Hindlimb muscle (tissue), 1 donor: ENCODE results near the gene TBL1X. TPM values are rescaled to one million over a fixed set of nuclear protein-coding genes. Genes with fewer than 3 reads are reported as not detected.

Experiments
- DNase-seq: peaks from one replicate; pipeline ENCODE4 v3.0.0-alpha.2; 2013
- polyA plus RNA-seq: library from polyadenylated mRNA; unstranded; fragments of 120-200 nt; gene quantifications from one replicate; pipeline ENCODE4 v1.2.1, GENCODE V29; 2013; ENCODE audit not compliant: insufficient read length

The TBL1X gene
- polyA plus RNA-seq, 1 donor = 10.0 TPM

DNA sequence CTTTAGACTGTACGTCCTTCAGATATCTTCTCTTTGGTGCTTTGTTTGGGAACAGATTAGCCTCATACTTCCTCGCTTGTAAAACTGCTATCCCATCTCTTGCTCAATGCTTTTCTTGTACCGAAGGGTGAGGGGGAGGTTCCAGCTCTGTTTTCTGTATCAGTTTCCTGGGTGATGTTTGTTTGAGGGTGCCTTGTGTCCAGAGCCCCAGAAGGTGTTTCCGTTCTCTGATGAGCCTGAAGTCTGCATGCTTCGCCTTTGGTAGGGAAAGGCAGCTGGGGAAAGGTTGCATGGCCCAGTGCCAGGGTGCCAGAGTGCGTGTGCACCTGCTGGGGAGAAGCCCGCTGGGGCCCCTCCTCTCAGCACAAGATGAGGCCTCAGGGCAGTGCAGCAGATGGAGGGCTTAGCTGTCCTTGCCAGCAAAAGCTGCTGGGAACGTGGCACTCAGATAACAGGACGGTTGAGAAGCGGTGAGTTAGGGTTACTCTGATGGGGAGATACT lies 73.7 kb downstream of the TBL1X start:
- DNase-seq = no peak

DNA sequence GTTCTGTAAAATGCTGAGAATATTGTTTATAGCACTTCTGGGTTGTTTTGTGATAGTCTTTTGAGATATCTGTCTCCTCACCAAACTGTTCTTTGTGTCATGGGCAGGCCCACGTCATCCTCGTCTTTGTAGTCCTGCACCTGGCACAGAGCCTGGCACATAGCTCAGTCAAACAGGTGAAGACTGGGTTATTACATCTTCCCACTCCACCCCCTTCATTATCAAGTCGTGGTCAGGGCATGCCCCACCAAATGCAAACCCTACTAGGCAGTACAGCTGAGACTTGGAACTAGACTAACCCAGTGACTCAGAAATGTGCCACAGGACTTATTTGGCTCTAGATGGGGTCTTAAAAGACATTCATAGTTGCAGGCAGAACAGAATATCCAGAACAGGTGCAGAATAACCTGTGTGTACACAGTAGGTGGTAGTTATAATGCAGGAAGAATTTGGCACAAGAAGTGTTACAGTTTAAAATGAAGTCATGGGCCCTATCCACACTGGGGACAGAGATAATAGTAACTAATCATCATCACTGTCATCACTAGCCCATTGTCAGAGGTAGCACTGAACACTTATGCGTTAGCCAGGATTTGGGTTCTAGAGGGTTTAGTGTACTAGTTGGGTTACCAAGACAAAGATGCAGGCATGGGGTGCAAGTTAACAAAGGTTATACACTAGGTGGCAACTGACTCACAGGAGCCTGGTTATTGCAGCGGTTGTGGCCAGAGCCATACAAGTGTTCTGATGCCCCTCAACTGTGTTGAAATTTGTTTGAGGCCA lies 74.9 kb downstream of the TBL1X start:
- no peak for DNase-seq

DNA sequence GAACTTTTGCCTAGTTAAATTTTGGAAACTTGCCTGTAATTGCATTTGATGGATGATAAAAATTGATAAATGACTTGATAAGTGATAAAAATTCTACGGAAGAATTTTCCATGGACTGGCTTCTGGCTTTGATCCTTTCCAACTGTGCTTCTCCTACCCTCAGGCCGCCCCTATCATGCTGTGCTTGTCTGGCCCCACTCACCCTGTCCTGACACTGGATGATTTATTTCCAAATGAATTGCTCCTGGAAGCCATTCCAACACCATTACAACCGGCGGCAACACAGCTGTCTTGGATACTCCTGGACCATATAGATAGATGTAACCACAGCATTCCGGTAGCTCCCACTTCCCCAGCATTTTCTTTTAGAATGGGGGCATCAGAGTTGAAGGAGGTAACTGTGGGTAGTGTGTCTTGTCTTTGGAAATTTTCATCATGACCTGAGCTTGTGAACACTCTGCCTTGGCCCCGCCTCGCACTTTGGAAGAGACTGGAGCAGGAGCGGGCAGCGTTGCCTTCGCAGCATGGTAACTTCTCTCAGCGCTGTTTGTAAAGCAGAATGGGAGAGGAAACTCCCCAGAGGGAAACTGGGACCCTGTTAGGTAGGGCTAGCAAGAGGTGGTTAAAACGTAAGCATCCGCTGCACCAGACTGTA lies 77.4 kb downstream of the TBL1X start:
- DNase-seq = no peak

DNA sequence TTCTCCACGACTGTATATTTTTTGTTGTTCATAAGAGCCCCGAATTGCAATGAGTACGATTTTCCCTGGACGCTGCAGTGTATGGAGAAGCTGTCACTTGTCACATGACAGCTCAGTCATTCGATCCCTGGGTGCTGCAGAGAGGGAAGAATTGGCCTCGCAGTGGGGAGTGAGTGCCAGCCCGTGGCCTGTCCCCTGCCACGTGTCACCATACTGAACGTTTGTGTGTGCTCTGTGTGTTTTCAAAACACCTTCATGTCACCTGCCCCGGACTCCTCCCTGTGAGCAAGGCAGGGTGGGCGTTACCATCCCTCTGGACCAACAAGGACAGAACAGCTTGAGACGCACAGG lies 77.9 kb downstream of the TBL1X start:
- no peak for DNase-seq

DNA sequence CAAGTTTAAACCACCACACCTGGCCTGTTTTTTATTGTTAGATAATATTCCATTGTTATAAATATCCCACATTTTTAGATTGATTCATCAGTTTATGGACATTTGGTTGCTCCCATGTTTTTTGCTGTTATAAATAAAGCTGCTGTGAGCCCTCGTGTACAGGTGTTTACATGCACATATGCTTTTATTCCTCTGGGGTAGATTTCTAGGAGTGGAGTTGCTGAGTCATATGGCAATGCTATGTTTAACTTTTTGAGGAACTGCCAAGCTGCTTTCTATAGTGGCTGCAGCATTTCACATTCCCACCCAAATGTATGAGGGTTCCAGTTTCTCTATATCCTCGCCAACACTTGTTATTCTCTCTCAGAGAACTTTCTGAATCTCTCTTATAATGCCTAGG lies 90.5 kb downstream of the TBL1X start:
- DNase-seq = no peak

DNA sequence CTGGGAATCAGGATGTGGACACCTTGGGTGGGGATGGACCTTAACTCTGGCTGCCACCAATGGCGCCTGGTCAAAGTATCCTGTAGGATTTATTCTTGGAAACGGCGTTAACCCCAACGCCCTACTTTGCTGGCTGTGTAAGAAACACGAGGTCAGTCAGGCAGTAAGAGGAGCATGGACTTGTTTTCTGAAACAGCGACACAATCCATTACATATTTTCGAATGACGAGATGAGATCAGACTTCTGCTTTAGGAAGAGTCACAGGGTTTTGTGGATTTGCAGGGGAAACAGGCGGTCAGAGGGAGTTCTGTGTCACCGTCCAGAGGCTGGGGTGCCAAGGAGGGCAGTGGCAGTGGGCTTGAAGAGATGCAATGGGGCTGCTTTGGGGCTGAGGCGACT lies 92.2 kb downstream of the TBL1X start:
- DNase-seq = no peak

DNA sequence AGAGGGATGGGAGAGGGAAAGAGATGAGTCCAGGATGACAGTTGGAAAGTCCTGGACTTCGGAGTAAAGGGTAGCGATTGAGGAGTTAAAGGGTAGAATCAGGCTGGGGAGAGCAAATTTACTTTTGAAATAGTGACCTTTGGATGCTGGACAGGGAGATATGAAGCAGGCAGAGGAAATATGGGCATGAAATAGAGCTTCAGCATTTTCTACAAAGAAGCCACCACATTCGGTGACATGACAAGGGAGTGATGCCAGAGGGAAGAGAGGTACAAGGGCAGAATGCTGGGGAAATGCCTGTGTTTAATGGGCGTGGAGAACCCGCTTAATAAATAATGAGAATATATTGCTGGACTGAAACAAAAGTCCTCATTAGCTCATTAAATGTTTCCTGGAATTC lies 92.7 kb downstream of the TBL1X start:
- no peak for DNase-seq

DNA sequence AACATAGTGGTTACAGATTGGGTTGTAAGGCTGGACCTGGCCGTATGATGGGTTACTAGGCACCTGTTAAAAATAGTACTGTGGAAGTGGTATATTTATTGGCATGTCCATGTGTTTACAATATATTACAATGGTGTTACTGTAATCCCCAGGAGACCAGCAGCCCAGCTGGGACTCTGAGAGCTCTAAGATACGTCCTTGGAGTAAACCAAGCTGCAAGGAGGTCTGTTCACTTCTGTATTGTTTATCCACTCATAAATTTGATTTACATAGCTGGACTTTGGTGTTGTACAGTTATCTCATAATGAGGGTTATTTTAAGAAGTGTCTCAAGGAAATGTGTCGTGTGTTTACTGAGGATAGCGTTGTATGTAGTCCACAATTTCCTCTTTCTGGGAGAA lies 93.8 kb downstream of the TBL1X start:
- DNase-seq = no peak

DNA sequence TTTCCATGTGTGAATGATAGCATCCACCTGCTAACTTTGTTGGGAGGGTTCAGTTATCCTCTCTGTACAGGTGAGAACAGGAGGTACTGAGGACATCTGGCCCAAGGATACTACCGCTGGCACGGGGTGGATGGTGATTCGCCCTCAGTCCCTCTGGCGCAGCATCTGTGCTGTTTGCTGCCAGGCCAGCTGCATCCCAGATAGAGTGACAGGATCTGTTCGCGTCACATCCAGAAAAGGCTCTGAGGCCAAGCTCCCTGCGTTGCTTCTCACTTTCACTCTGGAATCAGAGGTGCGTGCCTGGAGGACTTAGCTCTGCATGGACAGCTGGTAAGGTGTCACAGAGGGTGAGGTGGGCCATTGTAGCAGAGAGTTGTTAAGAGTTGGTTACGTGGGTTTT lies 95.4 kb downstream of the TBL1X start:
- DNase-seq = no peak

DNA sequence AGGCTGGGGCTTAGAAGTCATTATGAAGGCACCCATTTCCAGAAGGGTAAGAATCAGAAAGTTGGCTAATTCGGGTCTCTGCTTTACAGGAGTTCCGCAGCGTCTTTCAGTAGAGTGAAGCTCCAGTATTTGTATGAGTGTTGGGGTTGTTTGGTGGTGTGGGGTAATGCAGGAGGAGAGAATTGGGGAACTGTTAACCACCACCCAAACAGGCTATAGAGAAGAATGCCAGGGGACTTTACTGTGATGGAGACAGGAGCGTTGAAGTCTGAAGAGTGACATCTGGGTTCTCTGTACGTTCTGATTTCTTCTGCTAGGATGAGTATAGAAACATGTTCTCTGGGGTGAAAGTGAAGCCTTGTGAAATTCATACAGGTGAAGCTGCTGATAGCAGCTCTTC lies 96.3 kb downstream of the TBL1X start:
- DNase-seq = no peak

DNA sequence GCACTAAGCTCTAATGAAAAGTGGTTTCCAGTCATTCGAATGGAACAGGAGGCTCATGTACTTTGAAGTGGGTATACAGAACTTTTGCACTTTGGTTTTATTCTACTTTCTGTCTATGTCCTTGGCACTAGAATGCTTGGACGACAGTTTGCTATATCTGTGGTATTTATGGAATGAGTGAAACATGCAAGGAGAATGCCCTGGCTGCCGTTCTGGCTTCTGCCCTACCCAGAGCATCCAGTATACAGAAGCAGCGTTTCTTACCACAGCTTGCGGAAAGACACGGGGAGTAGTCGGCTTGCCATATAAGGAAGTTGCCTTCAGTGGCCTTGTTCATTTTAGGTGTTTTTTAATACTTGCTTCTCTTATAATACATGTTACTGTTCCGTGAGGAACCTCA lies 98.0 kb downstream of the TBL1X start:
- DNase-seq = no peak

DNA sequence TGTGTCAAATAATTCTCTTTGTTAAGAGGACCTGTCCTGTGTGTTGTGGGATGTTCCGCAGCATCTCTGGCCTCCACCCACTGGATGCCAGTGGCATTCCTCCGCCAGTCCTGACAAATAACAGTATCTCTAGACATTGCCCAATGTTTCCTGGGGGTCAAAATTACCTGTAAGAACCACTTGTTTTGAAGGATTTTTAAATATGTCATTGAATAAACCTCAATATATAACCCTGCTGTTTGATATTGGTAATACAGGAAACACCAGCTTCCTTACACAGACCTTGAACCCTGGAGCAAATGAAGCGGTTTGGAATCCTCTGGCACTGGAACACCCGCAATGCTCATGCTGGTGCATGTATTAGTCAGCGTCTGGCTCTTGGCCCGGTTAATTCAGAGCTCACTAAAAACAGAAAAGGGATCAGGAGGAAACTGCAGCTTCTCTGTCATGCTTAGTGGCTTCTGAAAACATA lies 101.3 kb downstream of the TBL1X start:
- peak; percentile 43 for DNase-seq

DNA sequence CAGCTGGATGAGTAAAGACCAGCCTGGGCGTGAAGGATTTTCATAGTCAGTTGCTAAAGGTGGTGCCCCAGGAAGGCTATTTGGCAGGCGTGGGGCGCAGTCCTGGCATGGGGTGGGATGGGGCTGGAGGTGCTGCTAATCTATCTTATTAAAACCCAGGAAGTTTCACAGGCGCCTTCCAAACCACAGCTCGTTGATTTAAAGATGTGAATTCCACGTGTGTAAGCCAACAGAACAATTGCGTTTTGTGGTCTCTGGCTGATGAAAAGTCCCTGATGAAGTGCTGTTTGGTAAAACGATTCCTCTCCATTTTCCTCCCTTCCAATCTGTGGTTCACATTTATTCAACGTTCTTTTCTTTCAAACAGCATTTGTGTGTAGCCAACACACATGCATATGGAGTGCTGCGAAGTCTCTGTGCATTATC lies 105.0 kb downstream of the TBL1X start:
- no peak for DNase-seq

DNA sequence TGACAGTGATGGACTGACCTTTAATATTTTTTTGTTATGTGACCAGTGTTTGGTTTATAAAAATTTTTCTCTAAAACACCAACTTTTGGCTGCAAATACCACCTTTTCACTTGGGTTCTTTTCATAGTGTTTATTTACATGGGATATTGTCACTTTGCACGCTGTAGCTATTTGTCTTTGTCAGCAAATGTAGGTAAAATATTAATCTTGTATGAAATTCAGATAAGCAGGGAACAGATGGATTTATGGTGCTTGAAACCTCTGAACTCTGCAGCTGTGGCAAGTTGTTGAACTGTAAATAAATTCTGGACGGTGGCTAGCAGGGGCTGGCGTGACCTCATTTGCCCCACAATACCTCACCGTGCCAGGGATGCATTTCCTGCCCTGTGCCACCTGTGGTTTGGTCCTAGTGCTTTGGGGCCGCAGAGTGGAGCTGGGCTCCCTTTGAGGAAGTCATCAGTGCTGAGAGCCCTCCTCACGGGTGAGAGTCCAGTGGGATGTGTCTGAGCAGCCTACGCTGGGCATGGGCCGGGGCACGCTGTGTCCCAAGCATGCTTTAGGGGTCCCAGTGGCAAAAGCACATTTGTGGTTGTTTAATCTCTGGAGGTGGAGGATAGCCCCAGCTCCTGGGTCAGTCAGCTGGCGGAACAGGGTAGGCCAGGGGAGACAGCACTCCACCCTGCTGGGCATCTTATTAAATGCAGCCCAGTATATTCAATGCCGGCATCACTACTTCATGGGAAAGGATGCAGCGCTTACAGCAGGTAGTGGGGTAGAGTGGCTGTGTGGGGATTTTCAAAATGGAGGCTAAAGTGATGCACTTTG lies 108.6 kb downstream of the TBL1X start:
- no peak for DNase-seq

DNA sequence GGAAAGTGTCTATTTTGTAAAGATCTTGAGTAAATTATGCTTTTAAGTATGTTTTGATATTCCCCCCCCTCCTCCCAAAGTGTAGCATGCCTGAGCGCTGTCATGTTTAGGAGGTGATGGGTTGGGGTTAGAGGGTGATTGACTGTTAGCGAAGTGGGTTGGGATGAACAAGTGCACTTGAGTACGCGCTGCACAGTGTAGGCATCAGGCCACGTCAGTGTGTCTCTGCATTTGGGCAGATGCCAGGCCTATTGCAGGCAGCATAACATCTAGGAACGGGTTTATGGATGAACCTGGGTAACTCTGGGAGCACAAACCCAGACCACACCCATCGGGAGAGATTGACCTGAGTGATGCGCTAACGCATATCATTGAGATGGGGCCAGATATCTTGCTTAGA lies 111.2 kb downstream of the TBL1X start:
- no peak for DNase-seq

DNA sequence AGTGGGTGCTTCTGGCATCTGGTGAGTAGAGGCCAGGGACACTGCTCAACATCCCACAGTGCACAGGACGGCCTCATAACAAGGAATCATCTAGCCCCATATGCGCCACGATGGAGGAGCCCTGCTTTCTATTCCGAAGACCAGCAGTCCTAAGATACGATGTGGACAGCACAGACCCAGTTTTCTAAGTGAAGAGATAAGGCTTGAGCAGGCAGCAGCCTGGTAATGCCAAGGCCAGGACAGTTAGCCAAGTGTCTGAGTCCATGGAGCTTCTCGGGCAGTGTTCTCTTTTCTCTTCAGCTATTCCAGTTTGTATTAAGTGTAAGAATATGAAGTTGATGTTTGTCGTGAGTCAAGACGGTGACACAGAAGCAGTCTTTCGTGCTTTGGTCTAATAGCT lies 112.7 kb downstream of the TBL1X start:
- DNase-seq = no peak

DNA sequence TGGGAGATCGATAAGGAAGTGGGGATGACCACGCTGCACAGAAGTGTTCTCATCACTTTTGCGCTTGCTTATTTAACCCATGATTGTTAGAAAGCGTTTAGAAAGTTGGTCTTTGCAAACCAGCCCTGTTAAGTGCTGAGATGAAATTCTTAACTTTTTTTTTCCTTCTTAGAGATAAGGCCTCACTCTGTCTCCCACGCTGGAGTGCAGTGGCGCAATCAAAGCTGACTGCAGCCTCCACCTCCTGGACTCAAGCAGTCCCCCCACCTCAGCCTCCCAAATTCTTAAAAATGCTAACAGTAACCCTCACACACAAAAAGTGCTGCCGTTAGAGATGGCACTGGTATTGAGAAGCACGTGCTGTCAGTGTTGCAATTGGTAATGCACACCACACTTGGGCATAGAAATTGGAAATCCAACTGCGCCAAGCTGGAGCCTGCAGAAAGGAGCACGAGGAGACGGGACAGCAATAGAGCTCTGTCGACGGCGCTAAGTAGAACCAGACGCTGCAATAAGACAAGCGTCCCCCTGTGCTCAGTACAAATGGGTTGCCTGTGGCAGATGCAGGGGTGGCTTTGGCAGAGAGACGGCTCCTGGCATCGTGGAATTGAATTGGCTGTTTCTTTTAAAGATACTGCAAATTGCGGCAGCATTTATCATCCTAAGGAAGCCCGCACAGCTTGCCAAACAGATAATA lies 113.4 kb downstream of the TBL1X start:
- DNase-seq = no peak

DNA sequence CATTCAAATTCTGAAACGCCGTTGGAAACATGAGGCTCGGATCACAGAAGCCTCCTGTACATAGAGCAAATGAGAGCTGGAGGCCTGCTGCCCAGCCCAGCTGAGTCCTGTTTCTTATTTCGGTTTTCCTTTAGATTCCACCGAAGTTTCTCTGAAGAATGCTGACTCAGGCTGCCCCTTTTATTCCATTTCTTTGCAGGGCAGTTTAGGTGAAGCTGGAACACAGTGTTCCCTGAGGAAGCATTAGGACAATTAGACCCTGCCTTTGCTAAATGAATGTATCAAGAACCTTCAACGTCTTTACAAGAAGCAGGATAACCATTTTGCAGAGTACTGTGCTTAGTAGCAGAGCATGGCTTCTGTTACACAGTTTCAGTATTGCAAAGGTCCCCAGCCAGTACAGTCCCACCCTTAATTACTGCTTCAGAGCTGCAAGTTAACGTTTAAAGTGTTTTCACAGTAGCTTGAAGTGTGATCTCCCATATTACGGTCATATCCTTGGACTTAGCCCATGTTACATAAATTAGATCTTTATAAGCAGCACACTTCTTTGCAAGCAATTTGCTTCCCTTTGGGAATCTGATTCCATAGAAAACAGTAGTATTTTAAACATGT lies 117.0 kb downstream of the TBL1X start:
- DNase-seq = no peak

DNA sequence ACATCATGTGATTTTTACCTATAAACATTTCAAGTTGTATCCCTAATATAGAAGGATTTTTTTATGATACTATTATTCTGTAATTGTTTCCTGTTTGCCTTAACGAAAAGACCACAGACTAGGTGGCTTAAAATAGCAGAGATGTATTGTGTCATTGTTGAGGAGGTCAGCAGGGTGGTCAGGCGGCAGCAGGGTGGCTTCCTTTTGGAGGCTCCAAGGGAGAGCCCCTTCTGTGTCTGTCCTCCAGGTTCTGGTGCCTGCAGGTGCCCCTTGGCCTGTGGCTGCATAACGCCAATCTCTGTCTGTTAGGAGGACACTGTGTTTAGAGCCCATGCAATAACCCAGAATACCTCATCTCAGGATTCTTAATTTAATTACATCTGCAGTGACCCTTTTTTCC lies 118.1 kb downstream of the TBL1X start:
- DNase-seq = no peak

DNA sequence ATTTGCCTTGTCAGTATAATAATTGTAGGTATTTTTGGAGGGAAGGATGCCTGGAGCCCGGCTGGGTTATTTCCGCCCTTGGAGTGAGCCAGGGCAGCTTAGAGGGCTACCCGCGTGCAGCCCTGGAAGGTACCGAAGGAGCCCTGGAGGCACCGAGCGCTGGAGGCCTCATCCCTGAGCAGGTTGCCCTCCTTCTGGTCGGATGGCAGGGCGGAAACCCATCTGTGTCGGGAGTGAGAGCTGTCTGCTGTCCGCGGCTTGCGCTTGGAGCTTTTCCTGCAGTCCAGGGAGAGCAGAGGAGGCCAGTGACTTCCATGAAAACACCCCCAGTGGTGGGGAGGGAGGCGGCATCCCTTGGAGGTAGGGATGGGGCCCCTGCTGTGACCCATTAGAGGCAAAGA lies 122.1 kb downstream of the TBL1X start:
- no peak for DNase-seq

DNA sequence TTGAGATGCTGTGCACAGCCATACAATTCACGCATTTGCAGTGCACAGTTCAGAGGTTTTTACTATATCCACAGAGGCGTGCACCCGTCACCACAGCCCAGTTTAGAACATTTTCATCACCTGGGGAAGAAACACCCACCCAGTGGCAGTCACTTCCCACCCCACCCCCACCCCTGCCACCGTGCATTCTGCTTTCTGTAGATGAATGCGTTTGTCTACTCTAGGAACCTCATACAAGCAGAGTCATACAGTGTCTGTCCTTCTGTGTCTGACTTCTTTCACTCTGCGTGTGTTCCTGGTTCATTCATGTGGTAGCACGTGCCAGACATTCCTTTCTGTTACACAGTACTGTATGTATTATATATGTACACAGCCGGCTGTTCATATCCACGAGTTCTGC lies 122.8 kb downstream of the TBL1X start:
- DNase-seq = no peak

DNA sequence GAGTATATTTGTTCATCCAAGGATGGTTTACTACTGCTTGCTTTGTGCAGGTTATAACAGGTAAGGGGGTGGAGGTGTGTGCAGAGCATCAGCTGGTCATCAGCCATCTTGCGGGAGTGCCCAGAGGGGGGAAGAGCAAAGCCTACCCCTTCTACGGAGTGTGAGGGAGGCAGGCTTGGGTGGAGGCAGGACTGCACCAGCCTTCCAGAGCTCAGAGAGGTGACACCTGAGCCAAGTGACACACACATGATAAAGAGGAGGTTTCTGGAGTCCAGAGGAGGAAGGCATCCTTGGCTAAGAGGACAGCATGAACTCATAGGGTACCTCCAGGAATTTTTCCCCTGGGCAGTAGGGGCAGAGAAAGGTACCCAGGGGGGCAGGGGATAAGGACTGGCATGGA lies 126.6 kb downstream of the TBL1X start:
- no peak for DNase-seq
